ENCODE data around the gene PPRC1.

DNA sequence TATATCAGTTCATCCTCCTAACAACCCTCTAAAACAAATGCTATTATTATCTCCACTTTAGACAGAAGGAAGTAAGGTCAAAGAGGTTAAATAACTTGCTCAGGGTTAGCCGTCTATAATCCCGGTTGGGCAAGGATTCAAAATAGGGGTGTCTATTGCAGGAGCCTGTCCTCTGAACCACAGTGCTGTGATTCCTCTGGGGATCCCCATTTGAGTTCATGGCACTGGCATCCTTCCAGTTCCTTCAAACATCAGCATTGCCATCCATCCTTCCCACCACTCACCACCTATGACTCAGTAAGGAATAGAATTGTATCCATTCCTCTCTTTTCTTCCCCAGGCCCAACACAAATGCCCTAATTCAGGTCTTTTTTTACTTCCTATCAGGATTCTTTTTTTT, 42.1 kb upstream of the PPRC1 start:
- TF ChIP-seq GABPB1 (CRISPR knock-in tag; IDR thresholded peaks at IDR 0.05) (no peak), NR3C1 (CRISPR knock-in tag; conservative IDR thresholded peaks at IDR 0.05; ENCODE audit: low read depth) (no peak)
- TF ChIP-seq, protein P1, sequence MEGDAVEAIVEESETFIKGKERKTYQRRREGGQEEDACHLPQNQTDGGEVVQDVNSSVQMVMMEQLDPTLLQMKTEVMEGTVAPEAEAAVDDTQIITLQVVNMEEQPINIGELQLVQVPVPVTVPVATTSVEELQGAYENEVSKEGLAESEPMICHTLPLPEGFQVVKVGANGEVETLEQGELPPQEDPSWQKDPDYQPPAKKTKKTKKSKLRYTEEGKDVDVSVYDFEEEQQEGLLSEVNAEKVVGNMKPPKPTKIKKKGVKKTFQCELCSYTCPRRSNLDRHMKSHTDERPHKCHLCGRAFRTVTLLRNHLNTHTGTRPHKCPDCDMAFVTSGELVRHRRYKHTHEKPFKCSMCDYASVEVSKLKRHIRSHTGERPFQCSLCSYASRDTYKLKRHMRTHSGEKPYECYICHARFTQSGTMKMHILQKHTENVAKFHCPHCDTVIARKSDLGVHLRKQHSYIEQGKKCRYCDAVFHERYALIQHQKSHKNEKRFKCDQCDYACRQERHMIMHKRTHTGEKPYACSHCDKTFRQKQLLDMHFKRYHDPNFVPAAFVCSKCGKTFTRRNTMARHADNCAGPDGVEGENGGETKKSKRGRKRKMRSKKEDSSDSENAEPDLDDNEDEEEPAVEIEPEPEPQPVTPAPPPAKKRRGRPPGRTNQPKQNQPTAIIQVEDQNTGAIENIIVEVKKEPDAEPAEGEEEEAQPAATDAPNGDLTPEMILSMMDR (IDR thresholded peaks at IDR 0.05), result no peak
- TF ChIP-seq, protein P2, sequence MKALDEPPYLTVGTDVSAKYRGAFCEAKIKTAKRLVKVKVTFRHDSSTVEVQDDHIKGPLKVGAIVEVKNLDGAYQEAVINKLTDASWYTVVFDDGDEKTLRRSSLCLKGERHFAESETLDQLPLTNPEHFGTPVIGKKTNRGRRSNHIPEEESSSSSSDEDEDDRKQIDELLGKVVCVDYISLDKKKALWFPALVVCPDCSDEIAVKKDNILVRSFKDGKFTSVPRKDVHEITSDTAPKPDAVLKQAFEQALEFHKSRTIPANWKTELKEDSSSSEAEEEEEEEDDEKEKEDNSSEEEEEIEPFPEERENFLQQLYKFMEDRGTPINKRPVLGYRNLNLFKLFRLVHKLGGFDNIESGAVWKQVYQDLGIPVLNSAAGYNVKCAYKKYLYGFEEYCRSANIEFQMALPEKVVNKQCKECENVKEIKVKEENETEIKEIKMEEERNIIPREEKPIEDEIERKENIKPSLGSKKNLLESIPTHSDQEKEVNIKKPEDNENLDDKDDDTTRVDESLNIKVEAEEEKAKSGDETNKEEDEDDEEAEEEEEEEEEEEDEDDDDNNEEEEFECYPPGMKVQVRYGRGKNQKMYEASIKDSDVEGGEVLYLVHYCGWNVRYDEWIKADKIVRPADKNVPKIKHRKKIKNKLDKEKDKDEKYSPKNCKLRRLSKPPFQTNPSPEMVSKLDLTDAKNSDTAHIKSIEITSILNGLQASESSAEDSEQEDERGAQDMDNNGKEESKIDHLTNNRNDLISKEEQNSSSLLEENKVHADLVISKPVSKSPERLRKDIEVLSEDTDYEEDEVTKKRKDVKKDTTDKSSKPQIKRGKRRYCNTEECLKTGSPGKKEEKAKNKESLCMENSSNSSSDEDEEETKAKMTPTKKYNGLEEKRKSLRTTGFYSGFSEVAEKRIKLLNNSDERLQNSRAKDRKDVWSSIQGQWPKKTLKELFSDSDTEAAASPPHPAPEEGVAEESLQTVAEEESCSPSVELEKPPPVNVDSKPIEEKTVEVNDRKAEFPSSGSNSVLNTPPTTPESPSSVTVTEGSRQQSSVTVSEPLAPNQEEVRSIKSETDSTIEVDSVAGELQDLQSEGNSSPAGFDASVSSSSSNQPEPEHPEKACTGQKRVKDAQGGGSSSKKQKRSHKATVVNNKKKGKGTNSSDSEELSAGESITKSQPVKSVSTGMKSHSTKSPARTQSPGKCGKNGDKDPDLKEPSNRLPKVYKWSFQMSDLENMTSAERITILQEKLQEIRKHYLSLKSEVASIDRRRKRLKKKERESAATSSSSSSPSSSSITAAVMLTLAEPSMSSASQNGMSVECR (CRISPR knock-in tag; IDR thresholded peaks at IDR 0.05; ENCODE audit: borderline replicate concordance), result no peak

All from WTC11 (cell line).